ENCODE measurements around the gene ARL3. TPM values are rescaled to one million over a fixed set of nuclear protein-coding genes. Genes with fewer than 3 reads are reported as not detected.

The ARL3 gene
- total and polyA plus RNA-seq, 2 of the 4 experiments (the other 2 are of a cell fraction) = 5.0 to 14.3 TPM

DNA sequence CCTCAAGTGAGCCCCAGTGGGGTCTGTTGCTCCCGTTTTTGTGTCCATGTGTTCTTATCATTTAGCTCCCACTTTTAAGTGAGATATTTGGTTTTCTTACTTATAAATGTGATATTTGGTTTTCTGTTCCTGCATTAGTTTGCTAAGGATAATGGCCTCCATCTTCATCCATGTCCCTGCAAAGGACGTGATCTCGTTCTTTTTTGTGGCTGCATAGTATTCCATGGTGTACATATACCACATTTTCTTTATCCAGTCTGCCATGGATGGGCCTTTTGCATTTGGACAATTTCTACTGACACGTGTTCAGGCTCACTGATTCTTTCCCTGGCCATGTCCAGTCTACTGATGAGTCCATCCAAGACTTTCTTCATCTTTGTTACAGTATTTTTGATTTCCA, 9.8 kb upstream of the ARL3 start:
- H2BK15ac ChIP-seq (ENCODE audit: low read depth, low read length) = no peak overlapping the region
- peaks cover 3% of the 10 kb centered on the region for H4K20me1 ChIP-seq (ENCODE audit: insufficient read depth, low read length)
- no peak overlapping the region for H3K14ac ChIP-seq (replicated peaks; ENCODE audit: low read depth, low read length)
- H3K36me3 ChIP-seq (ENCODE audit: control insufficient read depth, insufficient read depth, low read length) = peaks cover 3% of the 10 kb centered on the region
- CTCF ChIA-PET = no interaction called here
- H3K18ac ChIP-seq (ENCODE audit: low read depth, low read length) = no peak overlapping the region
- no peak overlapping the region for H3K4me3 ChIP-seq (ENCODE audit: insufficient read depth, low read depth, low read length)
- H3K27ac ChIP-seq (ENCODE audit: insufficient read depth, low read length) = no peak overlapping the region
- no peak overlapping the region for H2BK120ac ChIP-seq (ENCODE audit: low read depth, low read length)
- H2AK9ac ChIP-seq (replicated peaks; ENCODE audit: low read depth, low read length, poor library complexity) = no peak overlapping the region
- ATAC-seq (ENCODE audit: low read depth) = no peak
- no peak overlapping the region for H2AK5ac ChIP-seq (ENCODE audit: low read depth, low read length)
- dilution Hi-C loops (cut with HindIII; ENCODE audit: low sequenced_read_pairs, unreplicated experiment) = no loop called here
- no peak overlapping the region for H3K4ac ChIP-seq (ENCODE audit: low read depth, low read length)
- intact Hi-C loops (cut with micrococcal nuclease) = loop anchor here (10.0 kb wide), 1 partner anchor 521 kb away; the partner anchor contains the start of gene RPEL1
- H3K9me3 ChIP-seq (ENCODE audit: control insufficient read depth, insufficient read depth, low read length) = no peaks in the 10 kb centered on the region
- H2BK5ac ChIP-seq (ENCODE audit: low read depth, low read length, poor library complexity, severe bottlenecking) = no peak overlapping the region
- peaks cover 2% of the 10 kb centered on the region; the same call in 1 of the 2 replicates for H3K4me1 ChIP-seq (ENCODE audit: control insufficient read depth, insufficient read depth, low read length)
- no peak overlapping the region for H4K91ac ChIP-seq (ENCODE audit: insufficient read depth, low read depth, low read length)
- DNase-seq = no peak
- no peak overlapping the region for H4K5ac ChIP-seq (ENCODE audit: low read depth, low read length)
- no peak overlapping the region for H2BK20ac ChIP-seq (ENCODE audit: low read depth, low read length)
- in situ Hi-C loops (cut with MboI; ENCODE audit: low sequenced_read_pairs) = no loop called here
- no peak for TF ChIP-seq CHD1 (IDR thresholded peaks at IDR 0.05; ENCODE audit: low read depth, low read length)
- no peak for TF ChIP-seq USF2 (IDR thresholded peaks at IDR 0.05; ENCODE audit: low read depth, low read length)
- TF ChIP-seq RCOR1 (IDR thresholded peaks at IDR 0.05; ENCODE audit: insufficient replicate concordance, low read length) = no peak
- TF ChIP-seq RAD21 (IDR thresholded peaks at IDR 0.05; ENCODE audit: low read length) = no peak
- no peak for TF ChIP-seq BHLHE40 (IDR thresholded peaks at IDR 0.05; ENCODE audit: low read depth, low read length)
- TF ChIP-seq POLR2A (IDR thresholded peaks at IDR 0.05; ENCODE audit: low read depth, low read length) = no peak
- H3K9me1 ChIP-seq (ENCODE audit: insufficient read depth, low read length) = peaks cover 6% of the 10 kb centered on the region; the same call in 1 of the 2 replicates
- H3K9ac ChIP-seq (ENCODE audit: low read depth, low read length) = no peak overlapping the region
- 100% methylated on average over 2 of the region's 4 CpGs; no CpG with 5 or more reads in 1 of the 2 experiments for WGBS, 2 experiments (ENCODE audit: extremely low coverage in 2 of 2, insufficient read length in 1 of 2)
- no peak overlapping the region; the same call in 1 of the 2 replicates for H3K56ac ChIP-seq (ENCODE audit: extremely low read depth, insufficient read depth, low read length)
- no peak overlapping the region for H4K8ac ChIP-seq (ENCODE audit: low read depth in 2 of 2, low read length in 2 of 2)
- no peak overlapping the region for H2AFZ ChIP-seq (replicated peaks; ENCODE audit: low read length, poor library complexity)
- peaks cover 11 to 19% of the 10 kb centered on the region in 2 experiments for H3K79me1 ChIP-seq (ENCODE audit: low read depth in 1 of 2, low read length in 2 of 2)
- no peaks in the 10 kb centered on the region for H3K27me3 ChIP-seq (ENCODE audit: control insufficient read depth, insufficient read depth, low read length)
- H3K4me2 ChIP-seq (ENCODE audit: low read depth, low read length) = no peak overlapping the region
- POLR2A ChIA-PET (ENCODE audit: unreplicated experiment) = no interaction called here
- no TSS peak for BruUV-seq (replicated peaks)
- no peak overlapping the region for H3K23ac ChIP-seq (ENCODE audit: low read depth, low read length)

Data from IMR-90 (cell line).